Liver (tissue), 9 donors: ENCODE measurements around the gene SORL1. TPM values are rescaled to one million over a fixed set of nuclear protein-coding genes. Genes with fewer than 3 reads are reported as not detected.
"Not testable (repeated sequence)": the region's sequence is repeated elsewhere in the genome, so short reads cannot be mapped to it uniquely, and the experiment has no call there.

Experiments
- DNase-seq: peaks from one replicate; pipeline ENCODE4 v3.0.0-alpha.2; 2017; ENCODE audit warnings: low spot score
- H3K27ac ChIP-seq, 2 donors: one replicate each; pipeline ENCODE4 v1.7.0; 2013; ENCODE audit warnings: inconsistent platforms in 2 of 2, low read length in 2 of 2, control low read depth in 1 of 2, low read depth in 1 of 2, mild to moderate bottlenecking in 1 of 2
- H3K27me3 ChIP-seq, 4 donors: one replicate each; pipeline versions ENCODE4 v1.6.1 to v1.7.0; 2013; ENCODE audit warnings: low read length in 3 of 4, inconsistent platforms in 1 of 4, mild to moderate bottlenecking in 1 of 4, moderate library complexity in 1 of 4; ENCODE audit not compliant: control insufficient read depth in 4 of 4, insufficient read depth in 4 of 4
- H3K36me3 ChIP-seq, 4 donors: one replicate each; pipeline versions ENCODE4 v1.6.1 to v1.7.0; 2013; ENCODE audit warnings: low read length in 3 of 4, mild to moderate bottlenecking in 3 of 4, low read depth in 1 of 4, moderate library complexity in 1 of 4; ENCODE audit not compliant: control insufficient read depth in 4 of 4, insufficient read depth in 3 of 4
- H3K4me1 ChIP-seq, 4 donors: one replicate each; pipeline versions ENCODE4 v1.6.1 to v1.7.0; 2013; ENCODE audit warnings: low read length in 3 of 4, mild to moderate bottlenecking in 3 of 4, moderate library complexity in 1 of 4; ENCODE audit not compliant: control insufficient read depth in 4 of 4, insufficient read depth in 4 of 4
- H3K4me3 ChIP-seq, 3 donors: one replicate each; pipeline versions ENCODE4 v1.6.1 to v1.7.0; 2013; ENCODE audit warnings: low read length in 3 of 3, control low read depth in 1 of 3, low read depth in 1 of 3, mild to moderate bottlenecking in 1 of 3
- H3K9ac ChIP-seq, 2 donors: one replicate each; pipeline ENCODE4 v1.7.0; 2013; ENCODE audit warnings: low read length in 2 of 2, mild to moderate bottlenecking in 2 of 2, moderate library complexity in 2 of 2, control low read depth in 1 of 2, low read depth in 1 of 2
- H3K9me3 ChIP-seq, 4 donors: one replicate each; pipeline versions ENCODE4 v1.6.1 to v1.7.0; 2013; ENCODE audit warnings: low read length in 3 of 4; ENCODE audit not compliant: control insufficient read depth in 4 of 4
- FOXA1 ChIP-seq: IDR thresholded peaks from 2 replicates; pipeline ENCODE4 v1.6.1; 2016; ENCODE audit warnings: antibody characterized with exemption
- FOXA2 ChIP-seq: IDR thresholded peaks from 2 replicates; pipeline ENCODE4 v1.6.1; 2016; ENCODE audit warnings: antibody characterized with exemption
- GABPA ChIP-seq, 2 donors: IDR thresholded peaks in 1 of 2; conservative IDR thresholded peaks in 1 of 2; 2 replicates each; pipeline ENCODE4 v1.6.1; 2016; ENCODE audit warnings: antibody characterized with exemption in 2 of 2, mild to moderate bottlenecking in 1 of 2, moderate library complexity in 1 of 2
- HNF4A ChIP-seq, 2 donors: conservative IDR thresholded peaks; 2 replicates each; pipeline ENCODE4 v1.6.1; 2016; ENCODE audit warnings: antibody characterized with exemption in 2 of 2, mild to moderate bottlenecking in 2 of 2
- HNF4G ChIP-seq: IDR thresholded peaks from 2 replicates; pipeline ENCODE4 v1.6.1; 2016; ENCODE audit warnings: antibody characterized with exemption
- JUND ChIP-seq, 2 donors: IDR thresholded peaks; 2 replicates each; pipeline ENCODE4 v1.6.1; 2016; ENCODE audit warnings: antibody characterized with exemption in 2 of 2
- NR2F2 ChIP-seq: IDR thresholded peaks from 2 replicates; pipeline ENCODE4 v1.6.1; 2016; ENCODE audit warnings: antibody characterized with exemption
- RAD21 ChIP-seq, 2 donors: IDR thresholded peaks; 2 replicates each; pipeline ENCODE4 v1.6.1; 2016; ENCODE audit warnings: antibody characterized with exemption in 2 of 2, mild to moderate bottlenecking in 2 of 2
- RXRA ChIP-seq, 2 donors: IDR thresholded peaks; 2 replicates each; pipeline ENCODE4 v1.6.1; 2017 to 2018; ENCODE audit warnings: antibody characterized with exemption in 2 of 2, mild to moderate bottlenecking in 1 of 2
- SP1 ChIP-seq: IDR thresholded peaks from 2 replicates; pipeline ENCODE4 v1.6.1; 2018; ENCODE audit warnings: antibody characterized with exemption, mild to moderate bottlenecking
- YY1 ChIP-seq: IDR thresholded peaks from 2 replicates; pipeline ENCODE4 v1.6.1; 2016; ENCODE audit warnings: antibody characterized with exemption, mild to moderate bottlenecking
- WGBS: extraction: QIAGEN DNeasy Blood & Tissue Kit; methylation state at CpG from one replicate; pipeline ENCODE4 v1.1.7; 2013; 5-methylcytosine and 5-hydroxymethylcytosine counted together
- polyA plus RNA-seq, 2 donors: library from polyadenylated mRNA; stranded (reverse) in 1 of 2; unstranded in 1 of 2; fragments of 200-250 nt in 1 of 2; fragments of >200 nt in 1 of 2; fragmentation: Nextera tagmentation in 1 of 2; extraction: Ambion mirVana in 1 of 2; gene quantifications; one replicate each; pipeline versions ENCODE4 v1.2.1 to v1.2.3, GENCODE V29; 2013 to 2015
- total RNA-seq, 2 donors: library from RNA; depleted of rRNA; stranded (reverse); fragments of >200 nt; gene quantifications; one replicate each; pipeline ENCODE4 v1.2.3, GENCODE V29; 2014
- TF ChIP-seq, protein P1 (sequence below): IDR thresholded peaks from 2 replicates; pipeline ENCODE4 v1.6.1; 2016; ENCODE audit warnings: antibody characterized with exemption, mild to moderate bottlenecking
- TF ChIP-seq, protein P2 (sequence below): IDR thresholded peaks from 2 replicates; pipeline ENCODE4 v1.6.1; 2016; ENCODE audit warnings: antibody characterized with exemption
- TF ChIP-seq, protein P3 (sequence below): IDR thresholded peaks from 2 replicates; pipeline ENCODE4 v1.6.1; 2016; ENCODE audit warnings: antibody characterized with exemption
- donor health status: healthy.
- donor health status: healthy.
- donor health status: healthy.
- donor health status: healthy.
- donor health status: healthy.

The SORL1 gene
- total and polyA plus RNA-seq, 4 donors: 14.6 to 124 (median 25.4) TPM

DNA sequence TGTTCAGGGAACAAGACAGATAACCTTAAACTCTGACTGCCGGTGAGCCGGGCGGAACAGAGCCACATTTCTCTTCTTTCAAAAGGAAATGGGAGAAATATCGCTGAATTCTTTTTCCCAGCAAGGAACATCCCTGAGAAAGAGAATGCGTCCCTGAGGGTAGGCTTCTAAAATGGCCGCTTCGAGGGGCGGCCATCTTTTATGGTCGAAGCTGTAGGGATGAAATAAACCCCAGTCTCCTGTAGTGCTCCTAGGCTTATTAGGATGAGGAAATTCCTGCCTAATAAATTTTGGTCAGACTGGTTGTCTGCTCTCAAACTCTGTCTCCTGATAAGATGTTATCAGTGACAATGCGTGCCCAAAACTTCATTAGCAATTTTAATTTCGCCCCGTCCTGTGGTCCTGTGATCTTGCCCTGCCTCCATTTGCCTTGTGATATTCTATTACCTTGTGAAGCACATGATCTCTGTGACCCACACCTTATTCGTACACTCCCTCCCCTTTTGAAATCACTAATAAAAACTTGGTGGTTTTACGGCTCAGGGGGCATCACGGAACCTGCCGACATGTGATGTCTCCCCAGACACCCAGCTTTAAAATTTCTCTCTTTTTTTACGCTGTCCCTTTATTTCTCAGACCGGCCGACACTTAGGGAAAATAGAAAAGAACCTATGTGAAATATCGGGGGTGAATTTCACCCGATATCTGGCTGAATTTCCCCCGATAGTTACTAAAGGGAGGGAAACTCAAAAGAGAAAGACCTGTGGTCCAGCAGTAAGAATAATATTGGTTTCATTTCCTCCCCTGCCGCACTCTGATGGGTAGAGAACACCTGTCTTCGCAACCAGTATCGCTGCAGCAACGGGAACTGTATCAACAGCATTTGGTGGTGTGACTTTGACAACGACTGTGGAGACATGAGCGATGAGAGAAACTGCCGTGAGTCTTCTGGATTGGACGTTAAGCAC lies 117.5 kb downstream of the SORL1 start:
- not testable (repeated sequence) for H3K9me3 ChIP-seq, H3K9ac ChIP-seq, H3K27me3 ChIP-seq, DNase-seq, H3K4me3 ChIP-seq
- Histone ChIP-seq H3K27ac (peak overlapping the region; percentile 72 to 94), H3K36me3 (peaks cover 0 to 22% (median 5%) of the 10 kb centered on the region in 4 donors), H3K4me1 (peaks cover 5 to 29% (median 20%) of the 10 kb centered on the region in 4 donors)
- peak; percentile 82 for TF ChIP-seq YY1
- WGBS: 89% methylated on average over 30 of the region's 30 CpGs

DNA sequence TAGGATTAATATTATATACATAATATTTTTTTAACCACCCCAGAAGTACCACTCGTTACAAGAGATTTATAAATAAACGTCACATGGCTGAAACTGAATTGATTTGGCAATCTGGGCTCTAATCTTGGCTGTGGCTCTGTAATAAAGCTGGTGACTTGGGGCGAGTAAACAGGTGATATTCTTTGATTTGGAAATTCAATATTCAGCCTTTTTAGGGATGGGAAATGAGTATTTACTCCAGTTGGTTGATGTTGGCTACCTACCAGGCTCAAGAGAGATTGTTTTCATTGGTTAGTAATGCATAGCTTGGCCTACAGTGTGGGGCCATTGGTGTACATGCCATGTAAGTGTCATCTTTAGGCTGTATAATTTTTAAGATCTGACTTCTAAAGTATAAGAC lies 118.3 kb downstream of the SORL1 start:
- Histone ChIP-seq H3K36me3 (peaks cover 0 to 22% (median 6%) of the 10 kb centered on the region in 4 donors), H3K4me1 (peaks cover 5 to 30% (median 18%) of the 10 kb centered on the region in 4 donors), H3K4me3 (no peak overlapping the region), H3K27me3 (no peaks in the 10 kb centered on the region), H3K27ac (peak overlapping the region; percentile 72 to 94), H3K9me3 (no peaks in the 10 kb centered on the region), H3K9ac (no peak overlapping the region)
- WGBS: 42% methylated on average over 3 of the region's 3 CpGs
- TF ChIP-seq JUND (IDR thresholded peaks at IDR 0.05): peak in 1 of 2 donors; percentile 17
- TF ChIP-seq, protein P1, sequence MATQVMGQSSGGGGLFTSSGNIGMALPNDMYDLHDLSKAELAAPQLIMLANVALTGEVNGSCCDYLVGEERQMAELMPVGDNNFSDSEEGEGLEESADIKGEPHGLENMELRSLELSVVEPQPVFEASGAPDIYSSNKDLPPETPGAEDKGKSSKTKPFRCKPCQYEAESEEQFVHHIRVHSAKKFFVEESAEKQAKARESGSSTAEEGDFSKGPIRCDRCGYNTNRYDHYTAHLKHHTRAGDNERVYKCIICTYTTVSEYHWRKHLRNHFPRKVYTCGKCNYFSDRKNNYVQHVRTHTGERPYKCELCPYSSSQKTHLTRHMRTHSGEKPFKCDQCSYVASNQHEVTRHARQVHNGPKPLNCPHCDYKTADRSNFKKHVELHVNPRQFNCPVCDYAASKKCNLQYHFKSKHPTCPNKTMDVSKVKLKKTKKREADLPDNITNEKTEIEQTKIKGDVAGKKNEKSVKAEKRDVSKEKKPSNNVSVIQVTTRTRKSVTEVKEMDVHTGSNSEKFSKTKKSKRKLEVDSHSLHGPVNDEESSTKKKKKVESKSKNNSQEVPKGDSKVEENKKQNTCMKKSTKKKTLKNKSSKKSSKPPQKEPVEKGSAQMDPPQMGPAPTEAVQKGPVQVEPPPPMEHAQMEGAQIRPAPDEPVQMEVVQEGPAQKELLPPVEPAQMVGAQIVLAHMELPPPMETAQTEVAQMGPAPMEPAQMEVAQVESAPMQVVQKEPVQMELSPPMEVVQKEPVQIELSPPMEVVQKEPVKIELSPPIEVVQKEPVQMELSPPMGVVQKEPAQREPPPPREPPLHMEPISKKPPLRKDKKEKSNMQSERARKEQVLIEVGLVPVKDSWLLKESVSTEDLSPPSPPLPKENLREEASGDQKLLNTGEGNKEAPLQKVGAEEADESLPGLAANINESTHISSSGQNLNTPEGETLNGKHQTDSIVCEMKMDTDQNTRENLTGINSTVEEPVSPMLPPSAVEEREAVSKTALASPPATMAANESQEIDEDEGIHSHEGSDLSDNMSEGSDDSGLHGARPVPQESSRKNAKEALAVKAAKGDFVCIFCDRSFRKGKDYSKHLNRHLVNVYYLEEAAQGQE: no peak
- TF ChIP-seq SP1: peak; percentile 24
- no peak for TF ChIP-seq GABPA (IDR thresholded peaks at IDR 0.05 in 1 of 2, conservative IDR thresholded peaks at IDR 0.05 in 1 of 2)
- peak; percentile 40 for TF ChIP-seq FOXA1
- no peak for TF ChIP-seq NR2F2
- TF ChIP-seq HNF4G: no peak
- TF ChIP-seq RAD21 (IDR thresholded peaks at IDR 0.05): peak; percentile 20
- TF ChIP-seq, protein P2, sequence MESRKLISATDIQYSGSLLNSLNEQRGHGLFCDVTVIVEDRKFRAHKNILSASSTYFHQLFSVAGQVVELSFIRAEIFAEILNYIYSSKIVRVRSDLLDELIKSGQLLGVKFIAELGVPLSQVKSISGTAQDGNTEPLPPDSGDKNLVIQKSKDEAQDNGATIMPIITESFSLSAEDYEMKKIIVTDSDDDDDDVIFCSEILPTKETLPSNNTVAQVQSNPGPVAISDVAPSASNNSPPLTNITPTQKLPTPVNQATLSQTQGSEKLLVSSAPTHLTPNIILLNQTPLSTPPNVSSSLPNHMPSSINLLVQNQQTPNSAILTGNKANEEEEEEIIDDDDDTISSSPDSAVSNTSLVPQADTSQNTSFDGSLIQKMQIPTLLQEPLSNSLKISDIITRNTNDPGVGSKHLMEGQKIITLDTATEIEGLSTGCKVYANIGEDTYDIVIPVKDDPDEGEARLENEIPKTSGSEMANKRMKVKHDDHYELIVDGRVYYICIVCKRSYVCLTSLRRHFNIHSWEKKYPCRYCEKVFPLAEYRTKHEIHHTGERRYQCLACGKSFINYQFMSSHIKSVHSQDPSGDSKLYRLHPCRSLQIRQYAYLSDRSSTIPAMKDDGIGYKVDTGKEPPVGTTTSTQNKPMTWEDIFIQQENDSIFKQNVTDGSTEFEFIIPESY: peak; percentile 47
- peak; percentile 20 to 78 for TF ChIP-seq RXRA (IDR thresholded peaks at IDR 0.05)
- TF ChIP-seq HNF4A (conservative IDR thresholded peaks at IDR 0.05): peak; percentile 55 to 78
- TF ChIP-seq, protein P3, sequence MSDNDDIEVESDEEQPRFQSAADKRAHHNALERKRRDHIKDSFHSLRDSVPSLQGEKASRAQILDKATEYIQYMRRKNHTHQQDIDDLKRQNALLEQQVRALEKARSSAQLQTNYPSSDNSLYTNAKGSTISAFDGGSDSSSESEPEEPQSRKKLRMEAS: peak; percentile 61
- TF ChIP-seq YY1: peak; percentile 62
- TF ChIP-seq FOXA2: peak; percentile 53
- no peak for DNase-seq
